Activated naive CD4-positive, alpha-beta T cell treated with anti-CD3 and anti-CD28 coated beads, Interleukin-2, amount 50 U/mL, for 24 hours (primary cell): ENCODE results near the gene TGM6.

Source experiments
- H3K27ac Mint-ChIP-seq: one replicate; pipeline ENCODE4 v1.8.0; 2021; ENCODE audit warnings: mild to moderate bottlenecking, mixed read lengths
- H3K27me3 Mint-ChIP-seq: one replicate; pipeline ENCODE4 v1.8.0; 2021; ENCODE audit warnings: mixed read lengths
- H3K36me3 Mint-ChIP-seq: one replicate; pipeline ENCODE4 v1.8.0; 2021; ENCODE audit warnings: mixed read lengths
- H3K4me1 Mint-ChIP-seq: one replicate; pipeline ENCODE4 v1.8.0; 2021; ENCODE audit warnings: mixed read lengths
- H3K4me3 Mint-ChIP-seq: one replicate; pipeline ENCODE4 v1.8.0; 2021; ENCODE audit warnings: mild to moderate bottlenecking, mixed read lengths
- H3K9me3 Mint-ChIP-seq: one replicate; pipeline ENCODE4 v1.8.0; 2021; ENCODE audit warnings: mixed read lengths

Gene TGM6

GRCh38 chr20:2380601-2381000 is at the start of gene TGM6:
TSS of gene TGM6 (plus strand) at chr20:2380901. CDS start at chr20:2380969, 68 bp downstream.
- H3K4me3 Mint-ChIP-seq: peak within 1 kb of the TSS; percentile 36
- H3K27me3 Mint-ChIP-seq: peaks cover 3% of the 10 kb centered on the region
- no peak within 1 kb of the TSS for H3K27ac Mint-ChIP-seq
- peaks cover 26% of the 10 kb centered on the region for H3K4me1 Mint-ChIP-seq
- no peaks in the 10 kb centered on the region for H3K36me3 Mint-ChIP-seq
- H3K9me3 Mint-ChIP-seq: no peaks in the 10 kb centered on the region

GRCh38 chr20:2331106-2331505 is 49.6 kb upstream of the TGM6 start:
- H3K9me3 Mint-ChIP-seq: no peaks in the 10 kb centered on the region
- H3K27ac Mint-ChIP-seq: no peak overlapping the region
- no peaks in the 10 kb centered on the region for H3K36me3 Mint-ChIP-seq
- peaks cover 2% of the 10 kb centered on the region for H3K27me3 Mint-ChIP-seq
- no peaks in the 10 kb centered on the region for H3K4me1 Mint-ChIP-seq
- H3K4me3 Mint-ChIP-seq: no peak overlapping the region

- no peaks in the 10 kb centered on the region for H3K27me3 Mint-ChIP-seq
- H3K4me3 Mint-ChIP-seq: no peak overlapping the region
- no peaks in the 10 kb centered on the region for H3K4me1 Mint-ChIP-seq
- no peak overlapping the region for H3K27ac Mint-ChIP-seq
- H3K36me3 Mint-ChIP-seq: no peaks in the 10 kb centered on the region
- H3K9me3 Mint-ChIP-seq: no peaks in the 10 kb centered on the region
Measured at GRCh38 chr20:2331901-2332565, 48.7 kb upstream of the TGM6 start.

- Mint-ChIP-seq H3K4me1 (no peaks in the 10 kb centered on the region), H3K4me3 (no peak overlapping the region), H3K36me3 (no peaks in the 10 kb centered on the region), H3K27ac (no peak overlapping the region), H3K27me3 (peaks cover 1% of the 10 kb centered on the region), H3K9me3 (no peaks in the 10 kb centered on the region)
Measured at GRCh38 chr20:2332711-2333110, 48.0 kb upstream of the TGM6 start.

GRCh38 chr20:2333821-2334220 is 46.9 kb upstream of the TGM6 start:
- no peak overlapping the region for H3K4me3 Mint-ChIP-seq
- H3K4me1 Mint-ChIP-seq: no peaks in the 10 kb centered on the region
- peaks cover 1% of the 10 kb centered on the region for H3K27me3 Mint-ChIP-seq
- H3K27ac Mint-ChIP-seq: no peak overlapping the region
- H3K36me3 Mint-ChIP-seq: no peaks in the 10 kb centered on the region
- H3K9me3 Mint-ChIP-seq: no peaks in the 10 kb centered on the region

- Mint-ChIP-seq H3K4me3 (no peak overlapping the region), H3K9me3 (no peaks in the 10 kb centered on the region), H3K36me3 (no peaks in the 10 kb centered on the region), H3K27ac (no peak overlapping the region), H3K27me3 (peaks cover 1% of the 10 kb centered on the region), H3K4me1 (no peaks in the 10 kb centered on the region)
Measured at GRCh38 chr20:2335096-2335870, 45.4 kb upstream of the TGM6 start.

- H3K4me3 Mint-ChIP-seq: no peak overlapping the region
- no peaks in the 10 kb centered on the region for H3K36me3 Mint-ChIP-seq
- H3K9me3 Mint-ChIP-seq: no peaks in the 10 kb centered on the region
- H3K4me1 Mint-ChIP-seq: no peaks in the 10 kb centered on the region
- H3K27me3 Mint-ChIP-seq: peaks cover 1% of the 10 kb centered on the region
- H3K27ac Mint-ChIP-seq: no peak overlapping the region
Measured at GRCh38 chr20:2336471-2336870, 44.2 kb upstream of the TGM6 start.

- no peaks in the 10 kb centered on the region for H3K4me1 Mint-ChIP-seq
- peaks cover 1% of the 10 kb centered on the region for H3K27me3 Mint-ChIP-seq
- no peaks in the 10 kb centered on the region for H3K9me3 Mint-ChIP-seq
- H3K36me3 Mint-ChIP-seq: no peaks in the 10 kb centered on the region
- no peak overlapping the region for H3K4me3 Mint-ChIP-seq
- no peak overlapping the region for H3K27ac Mint-ChIP-seq
Measured at GRCh38 chr20:2337142-2337541, 43.6 kb upstream of the TGM6 start.

GRCh38 chr20:2338411-2339066 is 42.2 kb upstream of the TGM6 start:
- Mint-ChIP-seq H3K27ac (no peak overlapping the region), H3K36me3 (peaks cover under 1% of the 10 kb centered on the region), H3K4me1 (no peaks in the 10 kb centered on the region), H3K9me3 (no peaks in the 10 kb centered on the region), H3K27me3 (peaks cover 1% of the 10 kb centered on the region), H3K4me3 (no peak overlapping the region)

GRCh38 chr20:2340136-2340535 is 40.6 kb upstream of the TGM6 start:
- Mint-ChIP-seq H3K36me3 (peaks cover 1% of the 10 kb centered on the region), H3K27me3 (peaks cover 1% of the 10 kb centered on the region), H3K4me3 (no peak overlapping the region), H3K27ac (no peak overlapping the region), H3K4me1 (no peaks in the 10 kb centered on the region), H3K9me3 (no peaks in the 10 kb centered on the region)

GRCh38 chr20:2340823-2341222 is 39.9 kb upstream of the TGM6 start:
- Mint-ChIP-seq H3K4me1 (no peaks in the 10 kb centered on the region), H3K27ac (no peak overlapping the region), H3K9me3 (no peaks in the 10 kb centered on the region), H3K36me3 (peaks cover 1% of the 10 kb centered on the region), H3K27me3 (peaks cover 1% of the 10 kb centered on the region), H3K4me3 (no peak overlapping the region)

- Mint-ChIP-seq H3K4me3 (no peak overlapping the region), H3K36me3 (peaks cover 1% of the 10 kb centered on the region), H3K9me3 (no peaks in the 10 kb centered on the region), H3K27me3 (peaks cover 1% of the 10 kb centered on the region), H3K27ac (no peak overlapping the region), H3K4me1 (no peaks in the 10 kb centered on the region)
Measured at GRCh38 chr20:2341336-2341735, 39.4 kb upstream of the TGM6 start.

- H3K36me3 Mint-ChIP-seq: peaks cover 1% of the 10 kb centered on the region
- H3K27ac Mint-ChIP-seq: no peak overlapping the region
- no peaks in the 10 kb centered on the region for H3K4me1 Mint-ChIP-seq
- peaks cover 1% of the 10 kb centered on the region for H3K27me3 Mint-ChIP-seq
- H3K9me3 Mint-ChIP-seq: no peaks in the 10 kb centered on the region
- no peak overlapping the region for H3K4me3 Mint-ChIP-seq
Measured at GRCh38 chr20:2342243-2342642, 38.5 kb upstream of the TGM6 start.

- Mint-ChIP-seq H3K4me3 (no peak overlapping the region), H3K27ac (no peak overlapping the region), H3K4me1 (no peaks in the 10 kb centered on the region), H3K27me3 (peaks cover 6% of the 10 kb centered on the region), H3K36me3 (peaks cover 1% of the 10 kb centered on the region), H3K9me3 (no peaks in the 10 kb centered on the region)
Measured at GRCh38 chr20:2346188-2346587, 34.5 kb upstream of the TGM6 start.

GRCh38 chr20:2348336-2348735 is 32.4 kb upstream of the TGM6 start:
- peaks cover 1% of the 10 kb centered on the region for H3K36me3 Mint-ChIP-seq
- no peak overlapping the region for H3K4me3 Mint-ChIP-seq
- H3K4me1 Mint-ChIP-seq: peaks cover 8% of the 10 kb centered on the region
- peaks cover 10% of the 10 kb centered on the region for H3K27me3 Mint-ChIP-seq
- no peak overlapping the region for H3K27ac Mint-ChIP-seq
- H3K9me3 Mint-ChIP-seq: no peaks in the 10 kb centered on the region

GRCh38 chr20:2349801-2350200 is 30.9 kb upstream of the TGM6 start:
- Mint-ChIP-seq H3K4me1 (peaks cover 8% of the 10 kb centered on the region), H3K36me3 (no peaks in the 10 kb centered on the region), H3K27me3 (peaks cover 15% of the 10 kb centered on the region), H3K4me3 (no peak overlapping the region), H3K9me3 (no peaks in the 10 kb centered on the region), H3K27ac (no peak overlapping the region)
